Right lobe of liver (tissue), 4 donors: ENCODE data around the gene DNER.

Source experiments
- CTCF ChIP-seq, 4 donors: fragments of 200-600 bp in 3 of 4; fragments of 450-650 bp in 1 of 4; IDR thresholded peaks; one replicate each; pipeline versions ENCODE4 v1.5.1 to v1.8.0; 2016 to 2022; ENCODE audit warnings: antibody characterized with exemption in 4 of 4, mild to moderate bottlenecking in 2 of 4
- POLR2A ChIP-seq: fragments of 450-650 bp; IDR thresholded peaks from one replicate; pipeline ENCODE4 v1.6.1; 2017; ENCODE audit warnings: antibody characterized with exemption, mild to moderate bottlenecking
- donor health status: DM: no; HTN: no; CAD: no.
- donor health status: DM: no; HTN: no; CAD: no.
- donor health status: DM: no; HTN: yes; CAD: no.

- TF ChIP-seq CTCF (IDR thresholded peaks at IDR 0.05), result no peak
- no peak for TF ChIP-seq POLR2A
Measured at GRCh38 chr2:229467783-229468182, 246.6 kb downstream of the DNER start.
